ENCODE measurements around the gene GFM1.
A peak's percentile ranks its signal among the peaks of the same experiment; 100 is the strongest.

GFM1 gene

DNA sequence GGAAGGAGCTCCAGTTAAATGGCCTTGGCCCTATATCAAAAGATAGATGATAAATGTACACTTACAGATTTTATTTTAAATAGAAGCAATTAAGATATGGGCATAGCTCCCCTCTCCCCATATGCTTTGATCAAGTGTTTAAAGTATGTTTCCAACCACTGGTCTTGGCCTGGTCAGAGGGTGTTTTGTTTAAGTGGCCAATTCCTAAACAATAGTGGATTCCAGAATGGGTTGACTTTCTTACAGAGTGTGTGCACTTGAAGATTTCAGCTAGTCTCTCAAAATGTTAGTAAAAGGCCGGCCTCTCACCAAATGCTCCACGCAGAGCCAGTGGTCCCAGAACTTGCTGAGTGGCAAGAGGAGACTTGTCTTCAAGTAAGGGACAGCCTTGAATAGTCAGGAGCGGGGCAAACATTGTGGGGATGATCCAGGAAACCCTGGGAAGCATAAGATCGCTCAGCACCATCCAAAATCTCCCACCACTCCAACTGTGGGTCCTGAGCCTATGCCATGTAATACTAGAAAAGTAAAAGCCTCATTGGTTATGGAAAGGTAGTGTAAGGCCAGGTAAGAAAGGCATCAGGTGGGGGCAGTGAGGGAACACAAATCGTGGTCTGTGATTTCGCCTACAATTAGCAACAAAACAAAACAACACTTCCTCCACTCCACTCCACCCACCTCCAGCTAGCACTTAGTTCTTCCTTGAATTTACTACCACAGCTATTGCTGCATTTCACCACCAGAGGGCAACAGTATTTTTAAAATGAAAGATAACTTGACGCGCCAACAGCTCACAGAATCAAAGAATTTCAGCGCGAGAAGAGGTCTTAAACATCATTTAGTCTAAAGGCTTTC, 83.1 kb downstream of the GFM1 start:
- peak; percentile 79 for DNase-seq (ENCODE audit: low spot score)

DNA sequence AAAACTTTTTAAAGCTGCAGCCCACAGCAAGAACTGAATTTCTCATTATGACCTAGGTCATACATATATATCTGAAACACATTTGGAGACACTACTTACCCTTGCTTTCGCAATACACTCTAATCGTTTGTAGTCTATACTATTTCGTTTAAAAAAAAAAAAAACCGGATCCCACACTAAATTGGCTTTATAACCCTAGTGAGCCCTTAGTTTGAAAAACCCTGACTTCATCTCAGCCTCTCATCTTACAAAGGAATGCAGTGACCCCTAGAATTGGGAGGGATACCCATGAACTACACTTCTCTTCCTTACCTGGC, 83.7 kb downstream of the GFM1 start:
- no peak for DNase-seq (ENCODE audit: low spot score)

GRCh38 chr3:158728851-158729250, 84.5 kb downstream of the GFM1 start:
- DNase-seq (ENCODE audit: low spot score) = no peak

DNA sequence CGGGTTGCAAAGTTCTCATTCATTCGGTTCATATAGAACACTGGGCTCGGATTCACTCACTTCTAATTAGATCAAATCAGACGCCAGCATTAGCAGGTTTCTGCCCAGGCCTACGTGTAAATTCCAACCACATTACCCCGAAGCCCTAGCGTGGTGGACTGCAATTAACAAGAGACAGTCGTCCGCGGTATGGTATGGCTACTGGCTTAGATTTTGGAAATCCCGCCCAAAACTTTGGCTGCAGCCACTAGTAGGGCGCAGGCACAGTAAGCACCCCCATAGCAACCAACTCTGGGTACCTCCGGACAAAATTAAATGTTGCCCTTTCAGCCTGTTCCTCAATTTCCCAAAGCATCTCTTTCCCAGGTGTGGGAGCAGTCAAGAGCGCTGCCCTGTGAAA, 87.2 kb downstream of the GFM1 start:
- DNase-seq (ENCODE audit: low spot score) = no peak

- no peak for DNase-seq (ENCODE audit: low spot score)
Observed at GRCh38 chr3:158731938-158732855, 87.9 kb downstream of the GFM1 start, which contains the start of gene RARRES1. Gene RARRES1, minus strand, starts transcription at chr3:158732457. Its CDS starts 42 bp downstream, at chr3:158732415.

DNA sequence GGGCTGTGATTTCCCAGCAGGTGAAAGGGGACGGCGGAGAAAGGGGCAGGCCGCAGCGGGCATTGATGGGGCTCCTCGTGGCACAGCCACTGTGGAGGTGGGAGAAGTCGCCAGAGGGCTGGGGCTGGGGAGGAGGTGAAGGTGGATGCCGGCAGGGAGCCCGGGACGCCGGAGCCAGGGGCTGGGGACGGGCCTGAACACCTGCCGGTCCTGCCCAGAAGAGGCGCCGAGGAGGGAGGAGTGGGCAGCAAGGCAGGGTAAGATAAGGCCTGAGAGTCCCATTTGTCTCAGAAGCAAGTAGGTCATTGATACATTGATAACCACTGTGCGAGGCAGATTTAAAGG, 88.5 kb downstream of the GFM1 start:
- no peak for DNase-seq (ENCODE audit: low spot score)

GRCh38 chr3:158733656-158734055, 89.3 kb downstream of the GFM1 start:
- DNase-seq (ENCODE audit: low spot score) = no peak

GRCh38 chr3:158735296-158736033, 91.1 kb downstream of the GFM1 start:
- no peak for DNase-seq (ENCODE audit: low spot score)

DNA sequence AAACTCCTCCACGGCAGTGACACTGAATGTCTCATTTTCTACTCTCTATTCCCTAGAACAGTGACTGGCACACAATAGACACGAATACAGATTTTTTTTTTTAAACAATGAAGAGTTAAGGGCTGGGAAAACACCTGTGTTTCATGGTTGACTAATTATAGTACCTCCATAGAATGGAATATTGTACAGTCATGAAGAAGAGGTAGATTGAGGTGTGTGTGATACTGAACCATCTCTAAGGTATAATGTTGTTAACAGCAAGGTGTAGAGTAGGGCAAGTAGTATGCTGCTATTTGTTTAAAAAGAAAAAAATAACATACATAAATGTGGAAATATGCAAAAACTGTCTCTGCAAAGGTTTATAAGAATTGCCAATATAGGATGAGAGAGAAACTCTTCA, 93.1 kb downstream of the GFM1 start:
- no peak for DNase-seq (ENCODE audit: low spot score)

DNA sequence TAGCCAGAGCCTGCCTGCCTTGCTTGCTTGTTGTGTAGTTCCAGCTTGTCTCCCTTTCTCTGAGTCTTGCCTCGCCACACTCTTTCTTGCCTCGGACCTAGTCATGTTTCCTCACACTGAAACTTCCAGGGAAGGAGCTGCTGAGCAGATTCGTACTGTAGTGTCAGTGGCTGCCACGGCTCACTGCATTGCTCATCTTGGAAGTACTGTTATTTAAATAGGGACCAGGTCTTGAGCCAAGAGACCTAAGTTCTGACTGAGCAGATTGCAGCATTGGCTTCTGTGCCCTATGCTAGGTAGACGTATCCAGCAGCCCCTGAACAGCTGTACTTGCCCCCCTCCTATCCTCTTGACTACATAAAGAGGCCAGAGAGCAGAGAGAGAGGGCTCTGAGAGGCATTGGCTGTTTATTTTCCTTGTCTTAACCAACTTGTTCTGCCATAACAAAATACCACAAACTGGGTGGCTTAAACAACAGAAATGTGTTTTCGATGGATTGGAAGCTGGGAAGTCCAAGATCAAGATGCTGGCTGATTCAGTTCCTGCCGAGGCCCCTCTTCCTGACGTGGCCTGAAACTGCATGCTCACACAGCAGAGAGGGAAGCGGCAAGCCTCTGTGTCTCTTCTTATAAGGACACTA, 93.8 kb downstream of the GFM1 start:
- no peak for DNase-seq (ENCODE audit: low spot score)

GRCh38 chr3:158738653-158739052, 94.3 kb downstream of the GFM1 start:
- DNase-seq (ENCODE audit: low spot score) = no peak

- DNase-seq (ENCODE audit: low spot score) = no peak
Observed at GRCh38 chr3:158739078-158739477, 94.8 kb downstream of the GFM1 start.

DNA sequence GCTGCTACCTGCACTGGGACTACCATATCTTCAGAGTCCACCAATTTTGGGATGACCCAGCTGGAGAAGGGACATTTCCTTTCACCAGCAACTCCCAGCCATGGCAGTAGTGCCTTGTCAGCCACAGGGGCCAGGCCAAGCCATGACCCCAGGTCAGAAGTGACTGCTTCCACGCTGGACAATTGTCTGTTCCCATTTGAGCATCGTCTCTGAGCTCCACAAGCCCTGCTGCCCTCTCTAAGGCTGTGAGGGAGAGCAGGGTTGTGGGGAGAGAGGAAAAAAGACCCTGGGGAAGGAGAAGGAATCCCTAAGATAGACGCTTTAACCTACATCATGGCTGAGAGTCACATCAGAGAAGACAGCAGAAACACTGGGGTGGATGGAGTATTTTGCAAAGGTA, 95.3 kb downstream of the GFM1 start:
- no peak for DNase-seq (ENCODE audit: low spot score)
